Stimulated activated naive CD8-positive, alpha-beta T cell treated with anti-CD3 and anti-CD28 coated beads, Interleukin-15, amount 100 ng/mL, for 72 hours (primary cell): ENCODE results near the gene NFATC2.

ENCODE experiments used
- ATAC-seq: fragments of 150-1000 bp; cut with Tn5 transposase; 2 replicates; pipeline ENCODE4 v1.10.0; 2021; ENCODE audit warnings: mild to moderate bottlenecking, moderate library complexity
- DNase-seq, 2 donors: peaks; one replicate each; pipeline ENCODE4 v3.0.0; 2021 to 2022
- H3K27ac Mint-ChIP-seq, 2 donors: one replicate each; pipeline ENCODE4 v1.8.0; 2022; ENCODE audit warnings: mild to moderate bottlenecking in 2 of 2, mixed read lengths in 2 of 2, moderate library complexity in 2 of 2
- H3K27me3 Mint-ChIP-seq: one replicate; pipeline ENCODE4 v1.8.0; 2022; ENCODE audit warnings: mixed read lengths
- H3K4me1 Mint-ChIP-seq: one replicate; pipeline ENCODE4 v1.8.0; 2022; ENCODE audit warnings: mild to moderate bottlenecking, mixed read lengths
- H3K4me3 Mint-ChIP-seq, 2 donors: one replicate each; pipeline ENCODE4 v1.8.0; 2022; ENCODE audit warnings: mild to moderate bottlenecking in 2 of 2, mixed read lengths in 2 of 2, moderate library complexity in 1 of 2
- H3K9me3 Mint-ChIP-seq, 2 donors: one replicate each; pipeline ENCODE4 v1.8.0; 2022; ENCODE audit warnings: mixed read lengths in 2 of 2

The NFATC2 gene

DNA sequence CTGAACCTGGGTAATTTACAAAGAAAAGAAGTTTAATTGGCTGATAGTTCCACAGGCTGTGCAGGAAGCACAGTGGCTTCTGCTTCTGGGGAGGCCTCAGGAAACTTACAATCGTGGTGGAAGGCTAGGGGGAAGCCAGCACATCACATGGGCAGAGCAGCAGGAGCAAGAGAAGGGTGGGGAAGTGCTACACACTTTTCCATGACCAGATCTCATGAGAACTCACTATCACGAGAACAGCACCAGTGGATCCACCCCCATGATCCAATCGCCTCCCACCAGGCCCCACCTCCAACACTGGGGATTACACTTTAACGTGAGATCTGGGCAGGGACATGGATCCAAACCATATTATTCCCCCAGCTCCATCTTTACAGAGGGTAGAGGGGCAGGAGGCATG, 166.4 kb downstream of the NFATC2 start:
- H3K4me3 Mint-ChIP-seq, result no peak overlapping the region
- no peak overlapping the region for H3K27ac Mint-ChIP-seq
- H3K9me3 Mint-ChIP-seq, result no peaks in the 10 kb centered on the region
- ATAC-seq (no peak), DNase-seq (no peak)
- peaks cover 25% of the 10 kb centered on the region for H3K4me1 Mint-ChIP-seq
- no peaks in the 10 kb centered on the region for H3K27me3 Mint-ChIP-seq

DNA sequence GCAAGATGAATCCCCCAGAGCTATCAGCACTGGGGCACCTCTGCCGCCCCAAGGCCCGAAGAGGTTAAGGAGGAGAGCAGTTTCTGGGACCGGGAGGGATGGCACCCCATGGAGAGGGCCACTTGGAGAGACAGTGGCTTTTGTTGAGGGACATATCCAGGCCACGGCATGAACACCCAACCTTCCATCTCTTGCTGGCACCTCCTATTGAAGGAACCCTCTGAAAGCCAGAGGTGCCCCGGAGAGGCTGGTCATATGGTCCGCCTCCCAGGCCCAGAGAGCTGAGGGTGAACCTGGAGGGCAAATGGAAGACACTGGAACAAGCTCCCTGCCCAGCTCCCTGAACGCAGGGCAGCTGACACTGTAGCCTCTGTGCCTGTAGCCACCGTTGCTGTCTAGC, 167.0 kb downstream of the NFATC2 start:
- DNase-seq (no peak), ATAC-seq (no peak)
- Mint-ChIP-seq H3K27ac (peak overlapping the region in 1 of 2 donors; percentile 47), H3K9me3 (no peaks in the 10 kb centered on the region), H3K4me3 (no peak overlapping the region), H3K27me3 (no peaks in the 10 kb centered on the region), H3K4me1 (peaks cover 20% of the 10 kb centered on the region)

DNA sequence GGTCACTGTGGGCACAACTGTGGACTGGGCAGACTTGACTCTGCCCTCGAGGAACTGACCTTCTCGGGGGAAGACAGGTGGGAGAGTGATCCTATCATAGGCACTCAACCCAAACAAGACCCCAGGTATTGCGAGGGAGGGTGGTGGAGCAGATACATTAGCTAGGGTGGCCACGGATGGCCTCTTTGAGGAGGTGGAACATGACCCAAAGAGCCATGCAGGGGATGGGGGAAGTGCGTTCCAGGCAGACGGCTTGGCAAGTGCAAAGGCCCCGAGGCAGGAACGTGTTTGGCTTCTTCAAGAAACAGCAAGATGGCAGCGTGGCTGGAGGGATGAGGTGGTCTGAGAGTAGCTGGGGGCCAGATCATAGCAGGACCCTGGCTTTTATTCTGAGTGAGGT, 167.6 kb downstream of the NFATC2 start:
- DNase-seq (no peak), ATAC-seq (no peak)
- no peaks in the 10 kb centered on the region for H3K27me3 Mint-ChIP-seq
- H3K4me3 Mint-ChIP-seq, result no peak overlapping the region
- no peak overlapping the region for H3K27ac Mint-ChIP-seq
- peaks cover 14% of the 10 kb centered on the region for H3K4me1 Mint-ChIP-seq
- no peaks in the 10 kb centered on the region for H3K9me3 Mint-ChIP-seq

DNA sequence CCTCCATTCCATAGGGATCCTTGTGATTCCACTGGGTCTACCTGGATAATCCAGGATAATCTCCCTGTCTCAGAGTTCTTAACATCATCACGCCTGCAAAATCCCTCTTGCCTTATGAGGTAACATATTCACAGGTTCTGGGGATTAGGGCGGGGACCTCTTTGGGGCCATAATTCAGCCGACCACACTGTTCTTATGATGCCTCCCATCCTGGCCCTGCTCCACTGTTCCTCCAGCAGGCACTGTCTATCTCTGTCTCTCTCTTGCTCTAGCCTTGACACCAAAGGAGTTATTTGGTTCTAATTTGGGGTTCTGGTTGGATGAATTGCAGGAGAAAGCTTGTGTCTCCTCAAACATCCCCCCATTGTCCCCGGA, 168.1 kb downstream of the NFATC2 start:
- Mint-ChIP-seq H3K9me3 (no peaks in the 10 kb centered on the region), H3K4me1 (peaks cover 14% of the 10 kb centered on the region), H3K27ac (no peak overlapping the region), H3K4me3 (no peak overlapping the region), H3K27me3 (no peaks in the 10 kb centered on the region)
- ATAC-seq (no peak), DNase-seq (no peak)

DNA sequence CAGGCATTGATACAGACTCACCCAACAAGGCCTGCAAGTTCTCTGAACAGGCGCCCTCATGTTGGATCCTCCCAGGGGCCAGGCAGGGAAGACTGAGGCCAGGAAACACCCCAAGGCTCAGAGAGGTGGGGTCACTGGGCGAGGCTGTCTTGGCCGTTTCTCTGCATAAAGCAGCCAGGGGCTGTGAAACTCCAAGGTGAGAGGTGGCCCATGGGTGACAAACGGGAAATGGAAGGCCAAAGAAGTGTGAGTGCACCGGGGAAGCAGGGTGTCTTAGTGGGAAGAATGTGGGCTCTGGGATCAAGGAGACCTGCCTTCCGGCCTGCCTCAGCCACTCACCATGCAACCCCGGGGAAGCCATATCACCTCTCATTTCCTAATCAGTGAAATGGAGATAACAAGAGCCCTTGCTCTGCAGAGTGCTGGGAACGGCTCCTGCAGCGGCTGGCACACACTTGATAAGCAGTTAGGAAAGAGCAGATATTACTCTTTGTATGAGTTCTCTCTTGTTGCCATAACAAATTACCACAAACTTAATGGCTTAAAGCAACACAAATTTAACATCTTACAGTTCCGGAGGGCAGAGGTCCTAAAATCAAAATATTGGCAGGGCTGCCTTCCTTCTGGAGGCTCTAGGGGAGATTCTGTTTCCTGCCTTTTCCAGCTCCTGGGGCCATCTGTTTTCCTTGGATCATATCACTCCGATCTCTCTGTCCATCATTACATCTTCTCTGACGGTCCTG, 168.6 kb downstream of the NFATC2 start:
- ATAC-seq (no peak), DNase-seq (no peak)
- Mint-ChIP-seq H3K27ac (peak overlapping the region in 1 of 2 donors; percentile 6), H3K27me3 (no peaks in the 10 kb centered on the region), H3K9me3 (no peaks in the 10 kb centered on the region), H3K4me3 (no peak overlapping the region), H3K4me1 (peaks cover 17% of the 10 kb centered on the region)

DNA sequence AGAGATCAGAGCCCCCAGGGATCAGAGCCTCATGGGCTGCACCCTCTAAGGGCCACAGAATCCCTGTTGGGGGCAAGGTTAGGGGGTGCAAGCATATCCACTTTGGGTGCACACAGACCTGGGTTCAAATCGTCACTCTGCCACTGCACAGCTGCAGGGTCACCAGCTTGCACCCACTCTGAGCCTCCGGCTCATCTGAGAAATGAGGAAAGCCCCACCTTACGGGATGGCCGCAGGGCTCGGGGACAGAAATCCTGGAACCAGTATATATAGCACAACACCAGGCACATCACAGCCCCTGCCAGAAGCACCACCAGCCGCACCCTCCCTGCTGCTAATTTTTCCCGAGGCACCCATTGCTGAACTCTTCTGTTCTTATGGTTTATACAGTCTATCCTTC, 169.6 kb downstream of the NFATC2 start:
- no peak overlapping the region for H3K27ac Mint-ChIP-seq
- ATAC-seq, result no peak
- no peaks in the 10 kb centered on the region for H3K27me3 Mint-ChIP-seq
- no peak overlapping the region for H3K4me3 Mint-ChIP-seq
- no peaks in the 10 kb centered on the region for H3K9me3 Mint-ChIP-seq
- DNase-seq, result no peak
- peaks cover 21% of the 10 kb centered on the region for H3K4me1 Mint-ChIP-seq

DNA sequence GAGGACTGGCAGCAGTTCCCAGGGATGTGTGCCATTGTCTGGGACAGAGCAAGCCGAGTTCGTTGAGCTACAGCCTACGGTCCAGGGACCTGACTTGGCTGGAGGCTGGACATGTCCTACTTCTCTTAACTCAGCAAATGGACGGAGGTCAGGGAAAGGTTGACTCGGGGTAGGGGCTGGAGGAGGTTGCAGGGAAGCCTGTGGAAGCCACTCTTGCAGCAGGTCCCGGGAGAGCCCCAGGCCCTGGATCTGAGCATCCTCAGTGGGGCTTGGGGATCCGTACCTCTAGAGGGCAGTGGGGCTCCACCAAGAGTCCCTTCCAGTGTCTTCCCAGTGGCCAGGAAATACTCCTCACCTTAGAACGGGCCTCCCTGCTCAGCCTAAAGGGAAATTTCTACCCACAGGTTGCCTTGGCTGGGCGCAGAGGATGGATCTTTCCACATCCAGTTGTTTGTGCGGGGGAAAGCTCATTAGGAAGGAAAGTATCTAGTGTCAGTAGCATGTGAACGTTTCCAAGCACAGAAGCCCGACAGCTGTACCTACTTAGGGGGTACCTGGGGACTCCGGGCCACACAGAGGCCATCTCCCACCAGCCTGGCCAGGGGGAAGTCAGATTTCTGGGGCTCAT, 170.2 kb downstream of the NFATC2 start:
- DNase-seq (peak; percentile 40 to 54), ATAC-seq (peak; percentile 90)
- no peaks in the 10 kb centered on the region for H3K27me3 Mint-ChIP-seq
- H3K4me3 Mint-ChIP-seq, result no peak overlapping the region
- H3K4me1 Mint-ChIP-seq, result peaks cover 21% of the 10 kb centered on the region
- H3K9me3 Mint-ChIP-seq, result no peaks in the 10 kb centered on the region
- no peak overlapping the region for H3K27ac Mint-ChIP-seq

DNA sequence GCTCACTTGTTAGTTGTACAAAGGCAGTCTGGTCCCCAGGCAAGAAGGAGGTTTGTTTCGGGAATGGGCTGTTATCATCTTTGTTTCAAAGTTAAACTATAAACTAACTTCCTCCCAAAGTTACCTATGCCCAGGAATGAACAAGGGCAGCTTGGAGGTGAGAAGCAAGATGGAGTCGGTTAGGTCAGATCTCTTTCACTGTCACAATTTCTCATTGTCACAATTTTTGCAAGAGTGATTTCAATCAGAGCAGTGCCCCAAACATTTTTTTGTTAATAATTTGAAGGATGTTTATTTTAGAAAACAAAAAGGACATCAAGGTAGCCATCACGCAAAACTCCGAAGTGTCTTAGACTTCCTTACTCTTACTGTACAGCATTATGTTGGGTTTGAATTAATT, 170.8 kb downstream of the NFATC2 start:
- no peak overlapping the region for H3K27ac Mint-ChIP-seq
- DNase-seq (no peak), ATAC-seq (no peak)
- H3K4me3 Mint-ChIP-seq, result no peak overlapping the region
- H3K9me3 Mint-ChIP-seq, result no peaks in the 10 kb centered on the region
- H3K4me1 Mint-ChIP-seq, result peaks cover 21% of the 10 kb centered on the region
- H3K27me3 Mint-ChIP-seq, result no peaks in the 10 kb centered on the region

DNA sequence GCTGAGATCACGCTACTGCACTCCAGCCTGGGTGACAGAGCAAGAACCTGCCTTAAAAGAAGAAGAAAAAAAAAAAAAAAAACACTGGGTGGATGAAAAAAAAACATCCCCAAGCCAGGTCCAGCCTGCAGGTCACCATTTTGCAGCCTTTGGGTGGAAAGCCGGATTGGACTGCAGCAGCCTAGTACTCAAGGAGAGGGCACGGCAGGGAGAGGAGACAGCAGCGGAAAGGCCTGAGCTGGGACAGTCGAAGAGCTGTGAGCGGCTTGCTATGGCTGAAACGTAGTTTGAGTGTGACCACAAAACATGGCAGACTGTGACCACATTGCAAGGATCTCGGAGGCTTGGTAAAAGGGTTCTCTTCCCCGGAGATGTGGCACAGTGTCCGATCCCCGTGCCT, 173.0 kb downstream of the NFATC2 start:
- Mint-ChIP-seq H3K27me3 (no peaks in the 10 kb centered on the region), H3K27ac (no peak overlapping the region), H3K4me1 (peaks cover 16% of the 10 kb centered on the region), H3K9me3 (no peaks in the 10 kb centered on the region), H3K4me3 (no peak overlapping the region)
- DNase-seq (no peak), ATAC-seq (no peak)

DNA sequence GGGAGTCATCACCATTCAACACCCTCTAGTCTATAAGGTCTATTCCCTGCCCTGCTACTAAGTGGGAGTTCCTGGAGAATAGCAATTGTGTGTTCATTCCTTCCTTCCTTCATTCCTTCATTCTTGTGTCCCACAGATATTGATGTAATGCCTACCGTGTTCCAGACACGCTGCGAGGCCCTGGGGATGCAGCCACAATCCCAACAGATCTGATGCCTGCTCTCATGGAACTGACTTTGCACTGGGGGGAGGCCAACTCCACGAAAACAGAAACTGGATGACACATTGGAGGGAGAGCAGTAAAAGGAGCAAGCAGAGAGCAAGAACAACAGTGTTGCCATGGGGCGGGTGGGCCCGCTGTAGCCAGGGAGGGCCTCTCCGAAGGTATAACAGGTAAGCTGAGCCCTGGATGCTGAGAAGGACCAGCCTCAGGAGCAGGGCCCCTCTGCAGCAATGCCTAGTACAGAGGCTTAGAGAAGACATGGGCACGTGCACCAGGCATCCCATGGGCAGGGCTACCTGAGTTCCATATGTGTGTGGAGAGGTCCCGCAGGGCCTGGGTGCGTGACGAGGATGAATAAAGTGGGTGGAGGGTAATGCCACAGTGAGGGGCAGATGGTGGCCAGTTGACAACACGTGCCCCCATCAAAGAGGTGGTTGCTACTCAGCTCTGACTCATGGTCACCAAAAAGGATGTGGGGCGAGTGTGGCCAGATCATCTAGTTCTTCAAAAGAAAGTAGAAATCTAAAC, 173.9 kb downstream of the NFATC2 start:
- H3K4me3 Mint-ChIP-seq, result no peak overlapping the region
- no peak for ATAC-seq
- peaks cover 16% of the 10 kb centered on the region for H3K4me1 Mint-ChIP-seq
- no peaks in the 10 kb centered on the region for H3K27me3 Mint-ChIP-seq
- peaks cover 5 to 6% of the 10 kb centered on the region in 2 donors for H3K9me3 Mint-ChIP-seq
- no peak for DNase-seq
- H3K27ac Mint-ChIP-seq, result no peak overlapping the region

DNA sequence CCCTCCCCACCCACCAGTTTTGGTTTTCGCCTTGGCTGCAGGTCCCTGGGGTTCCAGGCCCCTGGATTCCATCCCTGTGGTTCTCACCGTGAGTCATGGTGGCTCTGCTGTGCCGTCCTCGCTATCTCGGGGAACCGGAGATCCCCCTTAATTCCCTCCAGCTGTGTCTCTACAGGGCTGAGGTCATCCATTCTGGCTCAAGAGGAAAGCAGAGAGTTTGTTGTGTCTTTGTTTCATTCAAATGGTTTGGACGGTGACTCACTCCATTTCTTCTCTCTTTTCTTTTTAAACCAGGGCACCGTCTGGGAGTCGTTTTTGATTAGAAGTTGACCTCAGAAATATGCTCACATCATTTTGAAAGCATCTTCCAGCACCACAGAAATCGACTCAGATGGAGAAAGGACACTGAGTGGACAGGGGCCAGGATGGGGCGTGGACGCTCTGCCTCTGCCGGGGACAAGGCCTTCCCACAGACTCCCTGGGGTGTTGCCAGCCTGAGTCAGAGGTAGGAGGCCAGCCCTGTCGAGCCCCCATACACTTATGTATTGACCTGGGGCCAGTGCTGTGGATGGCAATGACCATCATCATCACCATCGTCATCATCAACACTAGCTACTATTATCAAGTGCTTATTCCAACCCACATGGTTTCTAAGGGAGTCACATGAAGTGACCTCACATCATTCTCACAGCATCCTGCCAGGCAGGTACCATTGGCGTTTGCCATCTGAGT, 176.2 kb downstream of the NFATC2 start:
- no peak for DNase-seq

DNA sequence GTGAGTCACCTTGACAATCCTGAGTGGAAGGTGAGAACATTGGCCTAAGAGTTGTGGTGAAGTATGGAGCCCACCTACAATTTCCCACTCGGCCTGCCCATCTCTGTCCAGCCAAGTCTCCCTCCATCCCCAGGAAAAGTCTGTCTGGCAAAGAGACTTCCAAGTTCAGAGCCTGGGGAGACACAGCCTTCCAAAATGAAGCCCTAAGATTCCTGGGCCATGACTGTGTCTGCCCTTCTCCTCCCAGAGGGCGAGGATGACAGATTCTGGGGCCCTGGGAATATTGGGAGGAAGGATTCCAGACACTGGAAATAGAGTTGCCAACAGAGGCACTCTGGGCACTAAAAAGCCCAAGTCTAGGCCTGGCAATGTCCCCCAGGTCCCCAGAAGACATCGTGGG, 176.8 kb downstream of the NFATC2 start:
- Mint-ChIP-seq H3K9me3 (peaks cover 5 to 14% of the 10 kb centered on the region in 2 donors), H3K4me1 (peaks cover 6% of the 10 kb centered on the region), H3K27me3 (no peaks in the 10 kb centered on the region), H3K27ac (no peak overlapping the region), H3K4me3 (no peak overlapping the region)
- ATAC-seq (no peak), DNase-seq (no peak)

More for the DNA sequence above, 176.2 kb downstream of the NFATC2 start:
- Mint-ChIP-seq H3K27ac (no peak overlapping the region), H3K27me3 (no peaks in the 10 kb centered on the region), H3K4me3 (no peak overlapping the region), H3K9me3 (peaks cover 5 to 14% of the 10 kb centered on the region in 2 donors), H3K4me1 (peaks cover 6% of the 10 kb centered on the region)
- no peak for ATAC-seq

DNA sequence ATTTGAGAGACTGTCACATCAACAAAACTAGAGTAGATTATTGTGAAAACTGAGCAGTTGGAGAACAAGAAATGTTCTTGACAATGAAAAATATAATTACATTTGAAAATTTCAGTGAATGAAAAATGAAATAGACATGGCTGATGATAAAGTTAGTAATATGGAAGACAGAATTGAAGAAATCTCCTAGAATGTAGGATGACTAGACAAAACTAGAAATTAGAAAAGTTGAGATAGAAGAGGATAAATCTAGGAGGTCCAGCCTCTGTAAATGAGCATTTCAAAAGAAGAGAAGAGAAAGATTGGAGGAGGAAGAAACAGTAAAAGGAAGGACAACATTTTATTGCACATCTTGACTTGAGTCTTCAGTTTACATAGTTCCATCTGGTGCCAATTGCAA, 178.7 kb downstream of the NFATC2 start:
- Mint-ChIP-seq H3K27me3 (peaks cover 6% of the 10 kb centered on the region), H3K9me3 (peaks cover 5 to 14% of the 10 kb centered on the region in 2 donors), H3K4me3 (no peak overlapping the region), H3K4me1 (peaks cover 3% of the 10 kb centered on the region), H3K27ac (no peak overlapping the region)
- DNase-seq, result no peak
- no peak for ATAC-seq

DNA sequence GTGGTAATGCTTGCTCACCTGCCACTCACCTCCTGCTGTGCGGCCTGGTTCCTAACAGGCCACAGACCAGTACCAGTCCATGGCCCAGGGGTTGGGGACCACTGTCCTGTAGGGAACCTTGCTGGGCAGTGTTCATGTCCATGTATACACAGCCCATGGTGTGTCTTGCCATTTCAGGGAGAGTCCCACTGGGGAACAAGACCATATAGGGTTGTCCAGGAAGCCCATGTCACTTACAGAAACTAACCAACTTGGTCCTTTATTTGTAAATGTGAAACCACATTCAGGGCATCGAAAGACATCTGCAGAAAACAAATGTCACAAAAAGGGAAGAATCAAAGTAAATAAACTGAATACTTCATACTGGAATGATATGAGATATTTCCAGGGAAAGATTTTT, 179.1 kb downstream of the NFATC2 start:
- H3K27me3 Mint-ChIP-seq, result peaks cover 8% of the 10 kb centered on the region
- no peak overlapping the region for H3K4me3 Mint-ChIP-seq
- peak; percentile 66 for ATAC-seq
- H3K27ac Mint-ChIP-seq, result no peak overlapping the region
- H3K9me3 Mint-ChIP-seq, result peaks cover 5 to 14% of the 10 kb centered on the region in 2 donors
- H3K4me1 Mint-ChIP-seq, result no peaks in the 10 kb centered on the region
- no peak for DNase-seq

DNA sequence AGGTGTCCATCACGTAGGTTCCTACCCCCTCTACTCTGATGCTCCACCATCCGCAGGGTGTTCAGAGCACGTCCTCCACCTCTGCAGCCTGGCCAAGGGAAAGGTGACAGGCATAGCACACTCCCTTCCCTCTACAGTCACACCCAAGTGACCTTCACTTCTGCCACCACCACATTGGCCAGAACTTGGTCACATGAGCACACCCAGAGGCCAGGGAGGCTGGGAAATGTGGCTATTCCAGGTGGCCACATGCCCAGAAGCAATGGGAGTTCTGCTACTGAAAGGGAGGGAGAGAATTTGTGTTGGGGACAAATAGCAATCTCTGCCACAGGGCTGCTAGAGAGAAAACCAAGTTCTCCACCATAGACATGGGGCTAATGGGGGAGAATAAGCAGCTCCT, 180.3 kb downstream of the NFATC2 start:
- Mint-ChIP-seq H3K4me1 (no peaks in the 10 kb centered on the region), H3K27ac (no peak overlapping the region), H3K27me3 (peaks cover 8% of the 10 kb centered on the region), H3K4me3 (no peak overlapping the region), H3K9me3 (peaks cover 9 to 14% of the 10 kb centered on the region in 2 donors)
- ATAC-seq (no peak), DNase-seq (no peak)
